ENCODE measurements around the gene STK32C.

The STK32C gene

GRCh38 chr10:132279873-132280645 is 27.7 kb downstream of the STK32C start (continued):
- TF ChIP-seq, protein P1, sequence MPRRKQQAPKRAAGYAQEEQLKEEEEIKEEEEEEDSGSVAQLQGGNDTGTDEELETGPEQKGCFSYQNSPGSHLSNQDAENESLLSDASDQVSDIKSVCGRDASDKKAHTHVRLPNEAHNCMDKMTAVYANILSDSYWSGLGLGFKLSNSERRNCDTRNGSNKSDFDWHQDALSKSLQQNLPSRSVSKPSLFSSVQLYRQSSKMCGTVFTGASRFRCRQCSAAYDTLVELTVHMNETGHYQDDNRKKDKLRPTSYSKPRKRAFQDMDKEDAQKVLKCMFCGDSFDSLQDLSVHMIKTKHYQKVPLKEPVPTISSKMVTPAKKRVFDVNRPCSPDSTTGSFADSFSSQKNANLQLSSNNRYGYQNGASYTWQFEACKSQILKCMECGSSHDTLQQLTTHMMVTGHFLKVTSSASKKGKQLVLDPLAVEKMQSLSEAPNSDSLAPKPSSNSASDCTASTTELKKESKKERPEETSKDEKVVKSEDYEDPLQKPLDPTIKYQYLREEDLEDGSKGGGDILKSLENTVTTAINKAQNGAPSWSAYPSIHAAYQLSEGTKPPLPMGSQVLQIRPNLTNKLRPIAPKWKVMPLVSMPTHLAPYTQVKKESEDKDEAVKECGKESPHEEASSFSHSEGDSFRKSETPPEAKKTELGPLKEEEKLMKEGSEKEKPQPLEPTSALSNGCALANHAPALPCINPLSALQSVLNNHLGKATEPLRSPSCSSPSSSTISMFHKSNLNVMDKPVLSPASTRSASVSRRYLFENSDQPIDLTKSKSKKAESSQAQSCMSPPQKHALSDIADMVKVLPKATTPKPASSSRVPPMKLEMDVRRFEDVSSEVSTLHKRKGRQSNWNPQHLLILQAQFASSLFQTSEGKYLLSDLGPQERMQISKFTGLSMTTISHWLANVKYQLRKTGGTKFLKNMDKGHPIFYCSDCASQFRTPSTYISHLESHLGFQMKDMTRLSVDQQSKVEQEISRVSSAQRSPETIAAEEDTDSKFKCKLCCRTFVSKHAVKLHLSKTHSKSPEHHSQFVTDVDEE (CRISPR knock-in tag; IDR thresholded peaks at IDR 0.05): no peak
- TF ChIP-seq, protein P2, sequence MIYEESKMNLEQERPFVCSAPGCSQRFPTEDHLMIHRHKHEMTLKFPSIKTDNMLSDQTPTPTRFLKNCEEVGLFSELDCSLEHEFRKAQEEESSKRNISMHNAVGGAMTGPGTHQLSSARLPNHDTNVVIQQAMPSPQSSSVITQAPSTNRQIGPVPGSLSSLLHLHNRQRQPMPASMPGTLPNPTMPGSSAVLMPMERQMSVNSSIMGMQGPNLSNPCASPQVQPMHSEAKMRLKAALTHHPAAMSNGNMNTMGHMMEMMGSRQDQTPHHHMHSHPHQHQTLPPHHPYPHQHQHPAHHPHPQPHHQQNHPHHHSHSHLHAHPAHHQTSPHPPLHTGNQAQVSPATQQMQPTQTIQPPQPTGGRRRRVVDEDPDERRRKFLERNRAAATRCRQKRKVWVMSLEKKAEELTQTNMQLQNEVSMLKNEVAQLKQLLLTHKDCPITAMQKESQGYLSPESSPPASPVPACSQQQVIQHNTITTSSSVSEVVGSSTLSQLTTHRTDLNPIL (CRISPR knock-in tag; IDR thresholded peaks at IDR 0.05; ENCODE audit: low read depth): no peak
- no peak for TF ChIP-seq ESRRG (CRISPR knock-in tag; IDR thresholded peaks at IDR 0.05)

- ATAC-seq: no peak
- TF ChIP-seq GLIS3 (CRISPR knock-in tag; IDR thresholded peaks at IDR 0.05): no peak
- TF ChIP-seq TOX (CRISPR knock-in tag; IDR thresholded peaks at IDR 0.05; ENCODE audit: borderline replicate concordance): no peak
- no peak for TF ChIP-seq ZNF70 (CRISPR knock-in tag; IDR thresholded peaks at IDR 0.05)
These were observed 30.4 kb downstream of the STK32C start for GRCh38 chr10:132277311-132277741.

DNA sequence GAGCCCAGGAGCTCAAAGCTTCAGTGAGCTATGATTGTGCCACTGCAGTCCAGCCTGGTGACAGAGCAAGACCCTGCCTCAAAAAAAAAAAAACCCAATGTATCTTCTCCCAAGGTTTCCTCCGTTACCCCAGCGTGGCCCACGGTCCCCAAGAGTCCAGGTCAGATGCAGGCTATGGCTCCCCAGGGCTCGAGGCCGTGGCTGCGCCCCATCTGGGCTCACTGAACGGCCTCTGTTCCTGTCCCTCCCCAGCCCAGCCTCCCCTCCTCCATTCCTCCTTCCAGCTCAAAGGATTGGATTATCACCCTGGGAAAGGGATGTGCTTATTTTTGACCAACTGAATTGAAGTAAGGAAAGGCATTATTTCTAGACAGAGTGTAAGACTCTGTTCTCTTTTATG is 31.0 kb downstream of the STK32C start:
- no peak for ATAC-seq
- TF ChIP-seq ZFP30 (CRISPR knock-in tag; IDR thresholded peaks at IDR 0.05) (no peak), ZFP3 (CRISPR knock-in tag; IDR thresholded peaks at IDR 0.05) (no peak), TCF4 (CRISPR knock-in tag; IDR thresholded peaks at IDR 0.05; ENCODE audit: borderline replicate concordance) (no peak), TOX (CRISPR knock-in tag; IDR thresholded peaks at IDR 0.05; ENCODE audit: borderline replicate concordance) (no peak), ZNF70 (CRISPR knock-in tag; IDR thresholded peaks at IDR 0.05) (no peak), GLIS3 (CRISPR knock-in tag; IDR thresholded peaks at IDR 0.05) (no peak), CSDC2 (CRISPR knock-in tag; IDR thresholded peaks at IDR 0.05) (no peak), ZNF565 (CRISPR knock-in tag; conservative IDR thresholded peaks at IDR 0.05; ENCODE audit: low read depth) (no peak), ZC3H10 (CRISPR knock-in tag; IDR thresholded peaks at IDR 0.05) (no peak), ISL1 (CRISPR knock-in tag; IDR thresholded peaks at IDR 0.05) (no peak), ESRRG (CRISPR knock-in tag; IDR thresholded peaks at IDR 0.05) (no peak), SNAI2 (CRISPR knock-in tag; IDR thresholded peaks at IDR 0.05) (no peak), PPARA (CRISPR knock-in tag; IDR thresholded peaks at IDR 0.05; ENCODE audit: borderline replicate concordance) (no peak)
- TF ChIP-seq, protein P1 (CRISPR knock-in tag; IDR thresholded peaks at IDR 0.05): no peak

DNA sequence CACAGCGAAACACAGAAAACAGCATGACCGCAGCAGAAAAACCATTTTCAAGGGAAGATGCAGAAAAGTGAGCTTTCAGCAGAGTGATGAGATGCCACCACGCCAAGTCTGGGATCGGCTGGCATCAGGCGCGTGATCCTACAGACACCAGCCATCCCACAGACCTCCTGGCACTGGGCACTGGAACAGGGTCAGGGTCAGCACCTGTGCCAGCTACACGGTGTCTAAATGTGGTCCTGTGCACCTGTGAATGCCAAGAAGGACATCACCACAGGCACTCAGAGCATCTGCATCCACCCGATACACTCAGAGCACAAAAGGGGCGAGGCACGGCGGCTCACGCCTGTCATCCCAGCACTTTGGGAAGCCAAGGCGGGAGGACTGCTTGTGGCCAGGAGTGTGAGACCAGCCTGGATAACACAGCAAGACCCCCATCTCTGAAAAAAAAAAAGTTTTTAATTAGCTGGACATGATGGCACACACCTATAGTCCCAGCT is 31.5 kb downstream of the STK32C start:
- no peak for ATAC-seq
- TF ChIP-seq ZNF70 (CRISPR knock-in tag; IDR thresholded peaks at IDR 0.05): no peak
- no peak for TF ChIP-seq PPARA (CRISPR knock-in tag; IDR thresholded peaks at IDR 0.05; ENCODE audit: borderline replicate concordance)
- TF ChIP-seq ZFP3 (CRISPR knock-in tag; IDR thresholded peaks at IDR 0.05): no peak
- no peak for TF ChIP-seq ZC3H10 (CRISPR knock-in tag; IDR thresholded peaks at IDR 0.05)
- no peak for TF ChIP-seq POU6F1 (CRISPR knock-in tag; IDR thresholded peaks at IDR 0.05; ENCODE audit: borderline replicate concordance, low read depth)
- no peak for TF ChIP-seq ZNF565 (CRISPR knock-in tag; conservative IDR thresholded peaks at IDR 0.05; ENCODE audit: low read depth)

Measured in SK-N-SH treated with all-trans-retinoic acid at 6 μM for 48 hours (cell line).